ENCODE measurements around the gene CLCA2. TPM values are rescaled to one million over a fixed set of nuclear protein-coding genes. Genes with fewer than 3 reads are reported as not detected.

CLCA2 gene
- total and polyA plus RNA-seq, 2 experiments from 2014 or later = 0.34 TPM; not detected in 1

DNA sequence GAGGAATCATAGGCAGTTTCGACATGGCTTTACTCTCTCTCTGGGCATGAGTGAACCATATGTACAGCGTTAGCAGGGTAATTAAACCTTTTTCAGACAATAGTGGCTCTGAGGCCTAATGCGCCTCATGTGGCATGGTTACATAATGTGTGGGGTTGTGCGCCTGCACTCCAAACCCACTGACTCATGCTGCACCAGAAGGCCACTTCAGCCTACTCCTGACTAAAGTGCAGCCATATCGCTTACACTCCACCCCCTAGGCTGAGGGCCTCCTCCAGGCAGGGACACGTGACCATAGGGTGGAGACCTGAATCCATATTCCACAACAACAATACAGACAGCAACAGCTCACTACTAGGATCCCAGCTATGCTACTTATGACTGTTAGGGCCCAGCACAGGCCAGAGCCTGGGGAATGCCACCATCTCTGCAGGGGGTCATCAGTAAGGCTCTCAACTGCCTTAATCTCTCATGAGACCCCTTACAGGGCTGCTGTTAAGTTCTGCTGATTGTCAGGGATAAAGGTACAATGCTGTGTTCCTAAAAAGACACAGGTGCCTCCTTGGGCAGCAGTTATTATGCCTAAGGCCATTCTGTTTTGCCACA lies 14.5 kb upstream of the CLCA2 start:
- 89% methylated on average over 6 of the region's 6 CpGs for WGBS (ENCODE audit: low lambda C conversion rate, missing lambda C conversion rate)
- Histone ChIP-seq H3K27ac (no peak overlapping the region), H2AFZ (no peak overlapping the region)

DNA sequence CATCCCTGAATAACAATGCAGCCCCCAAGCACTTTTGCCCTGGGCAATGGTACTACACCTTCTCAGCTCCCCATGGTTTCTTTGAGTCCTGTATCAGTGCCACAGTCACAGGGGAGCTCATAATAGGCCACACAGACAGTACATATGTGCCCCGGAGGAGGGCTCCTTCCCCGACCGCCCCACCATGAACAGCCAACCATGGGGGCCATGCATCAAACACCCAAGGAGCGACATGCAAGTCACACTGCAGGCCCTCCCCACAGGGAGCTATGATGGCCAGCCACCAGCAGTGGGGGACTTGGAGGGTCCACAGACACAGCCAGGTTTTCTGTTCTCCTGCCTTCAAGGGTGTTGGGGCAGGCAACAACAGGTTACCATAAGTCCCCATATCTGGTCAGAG lies 13.1 kb upstream of the CLCA2 start:
- WGBS (ENCODE audit: low lambda C conversion rate, missing lambda C conversion rate) = 95% methylated on average over 4 of the region's 4 CpGs

More for the DNA sequence above, 14.5 kb upstream of the CLCA2 start:
- TF ChIP-seq EZH2 (IDR thresholded peaks at IDR 0.05; ENCODE audit: borderline replicate concordance) (no peak), EZH2phosphoT487 (IDR thresholded peaks at IDR 0.05; ENCODE audit: low read depth, severe bottlenecking, unreplicated experiment) (no peak)
- TF ChIP-seq, protein P1, sequence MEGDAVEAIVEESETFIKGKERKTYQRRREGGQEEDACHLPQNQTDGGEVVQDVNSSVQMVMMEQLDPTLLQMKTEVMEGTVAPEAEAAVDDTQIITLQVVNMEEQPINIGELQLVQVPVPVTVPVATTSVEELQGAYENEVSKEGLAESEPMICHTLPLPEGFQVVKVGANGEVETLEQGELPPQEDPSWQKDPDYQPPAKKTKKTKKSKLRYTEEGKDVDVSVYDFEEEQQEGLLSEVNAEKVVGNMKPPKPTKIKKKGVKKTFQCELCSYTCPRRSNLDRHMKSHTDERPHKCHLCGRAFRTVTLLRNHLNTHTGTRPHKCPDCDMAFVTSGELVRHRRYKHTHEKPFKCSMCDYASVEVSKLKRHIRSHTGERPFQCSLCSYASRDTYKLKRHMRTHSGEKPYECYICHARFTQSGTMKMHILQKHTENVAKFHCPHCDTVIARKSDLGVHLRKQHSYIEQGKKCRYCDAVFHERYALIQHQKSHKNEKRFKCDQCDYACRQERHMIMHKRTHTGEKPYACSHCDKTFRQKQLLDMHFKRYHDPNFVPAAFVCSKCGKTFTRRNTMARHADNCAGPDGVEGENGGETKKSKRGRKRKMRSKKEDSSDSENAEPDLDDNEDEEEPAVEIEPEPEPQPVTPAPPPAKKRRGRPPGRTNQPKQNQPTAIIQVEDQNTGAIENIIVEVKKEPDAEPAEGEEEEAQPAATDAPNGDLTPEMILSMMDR (IDR thresholded peaks at IDR 0.05; ENCODE audit: poor library complexity) = no peak
- Histone ChIP-seq H3K36me3 (replicated peaks; ENCODE audit: insufficient read depth, low read depth) (no peaks in the 10 kb centered on the region), H3K4me2 (no peak overlapping the region), H4K20me1 (ENCODE audit: insufficient read depth, poor library complexity, severe bottlenecking) (no peaks in the 10 kb centered on the region), H3K79me2 (no peaks in the 10 kb centered on the region), H3K9me3 (ENCODE audit: low read depth) (no peaks in the 10 kb centered on the region), H3K9me2 (replicated peaks; ENCODE audit: insufficient read depth) (no peaks in the 10 kb centered on the region), H3K4me1 (ENCODE audit: insufficient read depth) (no peaks in the 10 kb centered on the region), H3K27me3 (no peaks in the 10 kb centered on the region), H3K4me3 (no peak overlapping the region)
- DNase-seq (ENCODE audit: low spot score) = peak; percentile 27

DNA sequence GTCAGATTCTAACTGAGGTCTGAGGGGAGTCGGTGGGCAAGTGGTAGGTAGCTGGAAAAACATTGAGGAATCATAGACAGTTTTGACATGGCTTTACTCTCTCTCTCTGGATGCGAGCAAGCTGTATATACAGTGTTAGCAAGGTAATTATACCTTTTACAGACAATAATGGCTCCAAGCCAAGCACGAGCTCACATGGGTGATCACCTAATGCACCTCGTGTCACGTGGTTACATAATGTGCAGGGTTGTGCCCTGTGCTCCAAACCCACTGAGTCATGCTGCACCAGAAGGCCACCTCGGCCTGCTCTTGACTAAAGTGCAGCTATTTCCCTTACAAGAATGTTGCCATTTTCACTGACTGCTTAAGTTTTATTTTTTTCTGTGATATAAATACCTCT lies 7.6 kb upstream of the CLCA2 start:
- no peaks in the 10 kb centered on the region for H3K27me3 ChIP-seq
- no peaks in the 10 kb centered on the region for H3K36me3 ChIP-seq (replicated peaks; ENCODE audit: insufficient read depth, low read depth)
- no peaks in the 10 kb centered on the region for H3K4me1 ChIP-seq (ENCODE audit: insufficient read depth)
- H2AFZ ChIP-seq = no peak overlapping the region
- H3K79me2 ChIP-seq = no peaks in the 10 kb centered on the region
- H3K4me2 ChIP-seq = no peak overlapping the region
- no peak overlapping the region for H3K4me3 ChIP-seq
- H3K9me2 ChIP-seq (replicated peaks; ENCODE audit: insufficient read depth) = no peaks in the 10 kb centered on the region
- WGBS (ENCODE audit: low lambda C conversion rate, missing lambda C conversion rate) = 86% methylated on average over 6 of the region's 6 CpGs
- TF ChIP-seq, protein P1 (IDR thresholded peaks at IDR 0.05; ENCODE audit: poor library complexity) = no peak
- TF ChIP-seq EZH2 (IDR thresholded peaks at IDR 0.05; ENCODE audit: borderline replicate concordance) (no peak), EZH2phosphoT487 (IDR thresholded peaks at IDR 0.05; ENCODE audit: low read depth, severe bottlenecking, unreplicated experiment) (no peak)
- H3K9me3 ChIP-seq (ENCODE audit: low read depth) = no peaks in the 10 kb centered on the region
- no peaks in the 10 kb centered on the region for H4K20me1 ChIP-seq (ENCODE audit: insufficient read depth, poor library complexity, severe bottlenecking)
- no peak overlapping the region for H3K27ac ChIP-seq
- peak; percentile 20 for DNase-seq (ENCODE audit: low spot score)

More for the DNA sequence above, 13.1 kb upstream of the CLCA2 start:
- no peaks in the 10 kb centered on the region for H4K20me1 ChIP-seq (ENCODE audit: insufficient read depth, poor library complexity, severe bottlenecking)
- H3K27me3 ChIP-seq = no peaks in the 10 kb centered on the region
- H3K9me3 ChIP-seq (ENCODE audit: low read depth) = no peaks in the 10 kb centered on the region
- no peak for TF ChIP-seq EZH2 (IDR thresholded peaks at IDR 0.05; ENCODE audit: borderline replicate concordance)
- TF ChIP-seq EZH2phosphoT487 (IDR thresholded peaks at IDR 0.05; ENCODE audit: low read depth, severe bottlenecking, unreplicated experiment) = no peak
- TF ChIP-seq, protein P1 (IDR thresholded peaks at IDR 0.05; ENCODE audit: poor library complexity) = no peak
- no peak overlapping the region for H2AFZ ChIP-seq
- DNase-seq (ENCODE audit: low spot score) = no peak
- H3K79me2 ChIP-seq = no peaks in the 10 kb centered on the region
- H3K4me2 ChIP-seq = no peak overlapping the region
- no peaks in the 10 kb centered on the region for H3K9me2 ChIP-seq (replicated peaks; ENCODE audit: insufficient read depth)
- H3K36me3 ChIP-seq (replicated peaks; ENCODE audit: insufficient read depth, low read depth) = no peaks in the 10 kb centered on the region
- H3K4me1 ChIP-seq (ENCODE audit: insufficient read depth) = no peaks in the 10 kb centered on the region
- H3K27ac ChIP-seq = no peak overlapping the region
- H3K4me3 ChIP-seq = no peak overlapping the region
